ENCODE measurements around the gene TAF11L2.
"Not testable (repeated sequence)": the region's sequence is repeated elsewhere in the genome, so short reads cannot be mapped to it uniquely, and the experiment has no call there.

TAF11L2 gene

GRCh38 chr5:17528369-17528768 lies 30.3 kb downstream of the TAF11L2 start, which contains the start of gene TAF11L6:
Gene TAF11L6, plus strand, starts transcription at chr5:17528669.
- DNase-seq = not testable (repeated sequence)

Measured in NCI-H1436 (cell line).